SKM-1 treated with dmso at 0.1 percent for 144 hours (cell line): ENCODE results near the gene FCGR3B.
"Not testable (repeated sequence)": the region's sequence is repeated elsewhere in the genome, so short reads cannot be mapped to it uniquely, and the experiment has no call there.

ENCODE experiments used
- DNase-seq: peaks from one replicate; lab custom pipeline; 2025; ENCODE audit not compliant: unreplicated experiment; lab: John Stamatoyannopoulos, UW

FCGR3B gene

GRCh38 chr1:161606541-161607336 lies 24.2 kb downstream of the FCGR3B start:
- not testable (repeated sequence) for DNase-seq

GRCh38 chr1:161605762-161606540 lies 25.0 kb downstream of the FCGR3B start:
- DNase-seq, result not testable (repeated sequence)

- DNase-seq, result not testable (repeated sequence)
Observed at GRCh38 chr1:161605024-161605423, 26.0 kb downstream of the FCGR3B start.

- not testable (repeated sequence) for DNase-seq
Observed at GRCh38 chr1:161597077-161597476, 33.9 kb downstream of the FCGR3B start.

GRCh38 chr1:161595583-161595982 lies 35.4 kb downstream of the FCGR3B start:
- not testable (repeated sequence) for DNase-seq

- not testable (repeated sequence) for DNase-seq
Observed at GRCh38 chr1:161595173-161595572, 35.8 kb downstream of the FCGR3B start.

- not testable (repeated sequence) for DNase-seq
Observed at GRCh38 chr1:161594269-161594984, 36.5 kb downstream of the FCGR3B start.

GRCh38 chr1:161593092-161593755 lies 37.8 kb downstream of the FCGR3B start:
- DNase-seq, result not testable (repeated sequence)

- DNase-seq, result not testable (repeated sequence)
Observed at GRCh38 chr1:161592586-161592985, 38.4 kb downstream of the FCGR3B start.

- DNase-seq, result not testable (repeated sequence)
Observed at GRCh38 chr1:161589920-161590319, 41.1 kb downstream of the FCGR3B start.

- DNase-seq, result not testable (repeated sequence)
Observed at GRCh38 chr1:161589365-161589764, 41.6 kb downstream of the FCGR3B start.

GRCh38 chr1:161588596-161588995 lies 42.4 kb downstream of the FCGR3B start:
- not testable (repeated sequence) for DNase-seq

- not testable (repeated sequence) for DNase-seq
Observed at GRCh38 chr1:161582882-161583281, 48.1 kb downstream of the FCGR3B start.

- not testable (repeated sequence) for DNase-seq
Observed at GRCh38 chr1:161580879-161581537, 50.0 kb downstream of the FCGR3B start.

GRCh38 chr1:161579856-161580507 lies 51.0 kb downstream of the FCGR3B start:
- not testable (repeated sequence) for DNase-seq

GRCh38 chr1:161576676-161577075 lies 54.3 kb downstream of the FCGR3B start:
- DNase-seq, result not testable (repeated sequence)
